Cardiac muscle cell (in vitro differentiated cells and primary cell): Measurements from ENCODE around the gene SOX14. TPM values are rescaled to one million over a fixed set of nuclear protein-coding genes. Genes with fewer than 3 reads are reported as not detected.

Experiments
- DNase-seq, 2 donors: peaks; one replicate each; pipeline versions ENCODE4 v3.0.0 to v3.0.0-alpha.2; 2010 to 2017; ENCODE audit warnings: low read depth in 1 of 2, low spot score in 1 of 2
- H3K27ac ChIP-seq: fragments of 200-600 bp; sonication (generic); 2 replicates; pipeline ENCODE4 v1.5.1; 2016
- H3K27me3 ChIP-seq: fragments of 200-600 bp; sonication (generic); 2 replicates; pipeline ENCODE4 v1.6.0; 2016; ENCODE audit warnings: control low read depth
- H3K36me3 ChIP-seq: fragments of 200-600 bp; sonication (generic); 2 replicates; pipeline ENCODE4 v1.5.1; 2016; ENCODE audit warnings: control low read depth
- H3K4me1 ChIP-seq: fragments of 200-600 bp; sonication (generic); 2 replicates; pipeline ENCODE4 v1.8.1; 2017; ENCODE audit warnings: low read depth, mild to moderate bottlenecking, mixed run types
- H3K4me3 ChIP-seq: fragments of 200-600 bp; sonication (generic); 2 replicates; pipeline ENCODE4 v1.5.1; 2016; ENCODE audit warnings: mild to moderate bottlenecking
- H3K9me3 ChIP-seq: fragments of 200-600 bp; sonication (generic); 2 replicates; pipeline ENCODE4 v1.5.1; 2017; ENCODE audit warnings: low read depth, mild to moderate bottlenecking, control low read depth
- CTCF ChIP-seq: IDR thresholded peaks from 2 replicates; pipeline ENCODE4 v1.5.1; 2012; ENCODE audit warnings: low read depth, mild to moderate bottlenecking, low read length
- polyA plus RNA-seq: library from polyadenylated mRNA; unstranded; fragments of >200 nt; fragmentation: Nextera tagmentation; extraction: Ambion mirVana; gene quantifications from 2 replicates; pipeline ENCODE4 v1.2.1, GENCODE V29; 2016
- total RNA-seq: library from RNA; depleted of rRNA; stranded (reverse); fragments of >200 nt; gene quantifications from 2 replicates; pipeline ENCODE4 v1.2.3, GENCODE V29; 2016

The SOX14 gene
- total and polyA plus RNA-seq, 2 experiments from 2014 or later = not detected

GRCh38 chr3:137809509-137809908 is 45.4 kb downstream of the SOX14 start:
- no peaks in the 10 kb centered on the region for H3K27me3 ChIP-seq
- H3K27ac ChIP-seq = no peak overlapping the region
- no peak for TF ChIP-seq CTCF
- no peak for DNase-seq
- H3K36me3 ChIP-seq = no peaks in the 10 kb centered on the region
- no peaks in the 10 kb centered on the region for H3K4me1 ChIP-seq
- no peaks in the 10 kb centered on the region for H3K9me3 ChIP-seq
- no peak overlapping the region for H3K4me3 ChIP-seq

- no peak overlapping the region for H3K27ac ChIP-seq
- H3K4me3 ChIP-seq = no peak overlapping the region
These were observed 47.9 kb downstream of the SOX14 start for GRCh38 chr3:137812023-137812422.

GRCh38 chr3:137815251-137815650 is 51.1 kb downstream of the SOX14 start:
- Histone ChIP-seq H3K4me1 (no peaks in the 10 kb centered on the region), H3K36me3 (no peaks in the 10 kb centered on the region), H3K27ac (no peak overlapping the region), H3K4me3 (no peak overlapping the region), H3K9me3 (no peaks in the 10 kb centered on the region), H3K27me3 (no peaks in the 10 kb centered on the region)
- TF ChIP-seq CTCF = no peak
- DNase-seq = no peak

More at GRCh38 chr3:137812023-137812422, 47.9 kb downstream of the SOX14 start:
- H3K36me3 ChIP-seq = no peaks in the 10 kb centered on the region
- H3K4me1 ChIP-seq = no peaks in the 10 kb centered on the region
- no peak for DNase-seq
- H3K27me3 ChIP-seq = no peaks in the 10 kb centered on the region
- H3K9me3 ChIP-seq = no peaks in the 10 kb centered on the region
- no peak for TF ChIP-seq CTCF

Other genes with a start within 250 kb of the SOX14 start
- gene CLDN18, start 245.8 kb downstream of the SOX14 start, total RNA-seq = 0.07 TPM in 1 of 2 replicates, not detected in the other
- 0.26 and 0.69 TPM in 2 replicates for gene CLDN18, start 245.8 kb downstream of the SOX14 start, polyA plus RNA-seq